SU-DHL-6 (cell line): Measurements from ENCODE around the gene CNFN.

ENCODE experiments used
- CTCF ChIP-seq: fragments of 200-600 bp; sonication (generic); IDR thresholded peaks from one replicate; pipeline ENCODE4 v1.5.1; 2017; ENCODE audit warnings: antibody characterized with exemption, mild to moderate bottlenecking, low read length, moderate library complexity; ENCODE audit not compliant: insufficient read depth, poor library complexity, severe bottlenecking
- EZH2phosphoT487 ChIP-seq: fragments of 200-600 bp; sonication (generic), shearing (Covaris generic); conservative IDR thresholded peaks from 2 replicates; pipeline ENCODE4 v1.6.1; 2018; ENCODE audit warnings: mild to moderate bottlenecking, antibody characterized with exemption, low read length, moderate library complexity, mixed read lengths

- TF ChIP-seq CTCF (no peak), EZH2phosphoT487 (no peak)
Observed at GRCh38 chr19:42394751-42395150, 4.7 kb upstream of the CNFN start.
